ENCODE results near the gene OR10A2.

Gene OR10A2

DNA sequence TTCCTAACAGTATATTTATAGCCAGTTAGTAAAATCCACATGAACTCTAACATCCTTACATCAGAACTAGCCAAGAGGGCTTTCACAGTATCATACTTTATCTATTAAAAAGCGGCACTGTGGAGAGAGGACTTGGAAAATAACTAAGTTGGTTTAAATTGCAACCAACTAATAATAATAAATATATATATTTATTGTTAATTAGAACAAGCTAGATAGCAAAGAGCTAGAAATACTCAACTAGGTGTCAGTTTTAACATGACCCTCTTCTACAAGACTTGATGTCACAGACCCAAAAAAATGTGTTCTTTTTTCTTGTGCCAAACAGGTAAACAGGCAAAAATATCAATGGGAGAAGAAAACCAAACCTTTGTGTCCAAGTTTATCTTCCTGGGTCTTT, 57.8 kb downstream of the OR10A2 start, which contains the start of gene OR2D3:
Gene OR2D3 (plus strand): TSS at position 301 of the 400 bp plus-strand sequence. CDS start 0 bp downstream, at position 301.
- no peaks in the 10 kb centered on the region for H3K9me3 ChIP-seq (ENCODE audit: insufficient read depth, low read depth, low read length)
- H3K9ac ChIP-seq (ENCODE audit: low read depth, low read length), result no peak within 1 kb of the TSS
- H3K27ac ChIP-seq (ENCODE audit: low read depth, low read length), result no peak within 1 kb of the TSS
- H3K4me1 ChIP-seq (ENCODE audit: insufficient read depth, low read length), result no peaks in the 10 kb centered on the region
- no peak within 1 kb of the TSS for H3K4me3 ChIP-seq (ENCODE audit: low read length)
- H3K36me3 ChIP-seq (ENCODE audit: insufficient read depth, low read length), result no peaks in the 10 kb centered on the region
- no CpG with 5 or more reads among the region's 1 CpG for WGBS
- H3K27me3 ChIP-seq (ENCODE audit: insufficient read depth, low read length), result no peaks in the 10 kb centered on the region
